HEK293 (cell line): Measurements from ENCODE around the gene ADI1.

Experiments used
- HOXA7 ChIP-seq: sonication (generic); formaldehyde crosslinking; IDR thresholded peaks from 2 replicates; pipeline ENCODE4 v1.8.1; 2022; ENCODE audit warnings: missing genetic modification reagents, borderline replicate concordance
- SETDB1 ChIP-seq: IDR thresholded peaks from one replicate; pipeline ENCODE4 v1.6.1; 2017; ENCODE audit warnings: mild to moderate bottlenecking, low read length, moderate library complexity, mixed read lengths; ENCODE audit not compliant: insufficient read length
- YY1 ChIP-seq: fragments of 450-650 bp; formaldehyde crosslinking; IDR thresholded peaks from 2 replicates; pipeline ENCODE4 v1.5.1; 2018; ENCODE audit warnings: missing biosample characterization, missing genetic modification characterization
- ZNF10 ChIP-seq: fragments of 450-650 bp; formaldehyde crosslinking; IDR thresholded peaks from 2 replicates; pipeline ENCODE4 v1.5.1; 2017; ENCODE audit warnings: missing biosample characterization, missing genetic modification characterization
- ZNF324 ChIP-seq: fragments of 450-650 bp; formaldehyde crosslinking; IDR thresholded peaks from 2 replicates; pipeline ENCODE4 v1.5.1; 2016; ENCODE audit warnings: missing biosample characterization, missing genetic modification characterization
- ZNF366 ChIP-seq: fragments of 450-650 bp; formaldehyde crosslinking; conservative IDR thresholded peaks from 2 replicates; pipeline ENCODE4 v1.5.1; 2016; ENCODE audit warnings: missing biosample characterization, missing genetic modification characterization
- TF ChIP-seq, protein P1 (sequence below): fragments of 450-650 bp; formaldehyde crosslinking; IDR thresholded peaks from 2 replicates; pipeline ENCODE4 v1.5.1; 2017; ENCODE audit warnings: missing biosample characterization, missing genetic modification characterization
- TF ChIP-seq, protein P2 (sequence below): fragments of 450-650 bp; formaldehyde crosslinking; IDR thresholded peaks from 2 replicates; pipeline ENCODE4 v1.5.1; 2016; ENCODE audit warnings: missing biosample characterization, missing genetic modification characterization
- TF ChIP-seq, protein P3 (sequence below): fragments of 450-650 bp; formaldehyde crosslinking; conservative IDR thresholded peaks from 2 replicates; pipeline ENCODE4 v1.5.1; 2016; ENCODE audit warnings: low read depth, missing biosample characterization, missing genetic modification characterization
- TF ChIP-seq, protein P4 (sequence below): fragments of 450-650 bp; formaldehyde crosslinking; IDR thresholded peaks from 2 replicates; pipeline ENCODE4 v1.5.1; 2016; ENCODE audit warnings: missing biosample characterization, missing genetic modification characterization

DNA sequence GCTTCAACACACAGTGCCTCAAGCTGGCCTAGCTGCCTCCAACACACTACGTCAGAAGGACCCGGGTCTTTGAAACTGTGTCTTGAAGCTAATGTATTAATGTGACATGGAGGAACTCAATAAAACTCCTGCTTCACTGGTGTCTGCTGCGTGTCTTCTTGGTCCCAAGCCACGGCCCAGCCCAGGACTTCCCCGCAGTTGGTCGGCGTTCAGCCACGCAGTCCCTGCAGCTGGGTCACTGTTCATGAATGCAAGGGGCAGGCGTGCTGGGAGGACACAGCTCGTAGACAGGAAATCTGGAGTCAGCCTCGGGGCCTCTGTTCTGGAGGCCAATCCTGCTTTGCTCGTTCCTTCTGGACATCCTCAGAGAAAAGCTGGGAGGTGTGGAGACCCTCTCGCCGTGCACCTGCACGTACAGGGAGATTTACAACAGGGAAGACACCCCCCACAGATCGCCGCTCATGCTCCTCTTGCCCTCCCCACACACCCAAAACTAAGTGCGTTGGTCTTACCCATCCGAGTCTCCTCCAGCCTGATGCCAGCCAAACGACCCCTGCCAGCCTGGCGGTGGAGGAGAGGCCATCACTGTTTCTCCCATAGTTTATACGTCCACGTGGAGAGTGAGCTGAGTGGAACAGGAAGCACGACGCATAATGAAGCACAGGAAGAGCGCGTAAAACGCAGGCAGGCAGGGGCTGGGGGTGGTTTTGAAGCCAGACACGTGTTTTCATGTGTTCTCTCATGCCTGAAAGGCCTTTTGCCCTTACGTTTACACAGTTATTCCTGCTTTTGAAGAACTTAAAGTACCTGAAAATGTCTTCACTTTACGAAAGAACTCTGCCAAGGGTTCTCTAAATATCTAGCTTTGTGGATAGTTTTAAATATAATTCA lies 39.7 kb downstream of the ADI1 start:
- TF ChIP-seq ZNF324 (tag by site-specific recombination), result no peak
- no peak for TF ChIP-seq SETDB1
- no peak for TF ChIP-seq ZNF10 (tag by site-specific recombination)
- no peak for TF ChIP-seq YY1
- TF ChIP-seq, protein P1, sequence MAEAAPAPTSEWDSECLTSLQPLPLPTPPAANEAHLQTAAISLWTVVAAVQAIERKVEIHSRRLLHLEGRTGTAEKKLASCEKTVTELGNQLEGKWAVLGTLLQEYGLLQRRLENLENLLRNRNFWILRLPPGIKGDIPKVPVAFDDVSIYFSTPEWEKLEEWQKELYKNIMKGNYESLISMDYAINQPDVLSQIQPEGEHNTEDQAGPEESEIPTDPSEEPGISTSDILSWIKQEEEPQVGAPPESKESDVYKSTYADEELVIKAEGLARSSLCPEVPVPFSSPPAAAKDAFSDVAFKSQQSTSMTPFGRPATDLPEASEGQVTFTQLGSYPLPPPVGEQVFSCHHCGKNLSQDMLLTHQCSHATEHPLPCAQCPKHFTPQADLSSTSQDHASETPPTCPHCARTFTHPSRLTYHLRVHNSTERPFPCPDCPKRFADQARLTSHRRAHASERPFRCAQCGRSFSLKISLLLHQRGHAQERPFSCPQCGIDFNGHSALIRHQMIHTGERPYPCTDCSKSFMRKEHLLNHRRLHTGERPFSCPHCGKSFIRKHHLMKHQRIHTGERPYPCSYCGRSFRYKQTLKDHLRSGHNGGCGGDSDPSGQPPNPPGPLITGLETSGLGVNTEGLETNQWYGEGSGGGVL (tag by site-specific recombination), result no peak
- TF ChIP-seq, protein P2, sequence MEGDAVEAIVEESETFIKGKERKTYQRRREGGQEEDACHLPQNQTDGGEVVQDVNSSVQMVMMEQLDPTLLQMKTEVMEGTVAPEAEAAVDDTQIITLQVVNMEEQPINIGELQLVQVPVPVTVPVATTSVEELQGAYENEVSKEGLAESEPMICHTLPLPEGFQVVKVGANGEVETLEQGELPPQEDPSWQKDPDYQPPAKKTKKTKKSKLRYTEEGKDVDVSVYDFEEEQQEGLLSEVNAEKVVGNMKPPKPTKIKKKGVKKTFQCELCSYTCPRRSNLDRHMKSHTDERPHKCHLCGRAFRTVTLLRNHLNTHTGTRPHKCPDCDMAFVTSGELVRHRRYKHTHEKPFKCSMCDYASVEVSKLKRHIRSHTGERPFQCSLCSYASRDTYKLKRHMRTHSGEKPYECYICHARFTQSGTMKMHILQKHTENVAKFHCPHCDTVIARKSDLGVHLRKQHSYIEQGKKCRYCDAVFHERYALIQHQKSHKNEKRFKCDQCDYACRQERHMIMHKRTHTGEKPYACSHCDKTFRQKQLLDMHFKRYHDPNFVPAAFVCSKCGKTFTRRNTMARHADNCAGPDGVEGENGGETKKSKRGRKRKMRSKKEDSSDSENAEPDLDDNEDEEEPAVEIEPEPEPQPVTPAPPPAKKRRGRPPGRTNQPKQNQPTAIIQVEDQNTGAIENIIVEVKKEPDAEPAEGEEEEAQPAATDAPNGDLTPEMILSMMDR, result no peak
- TF ChIP-seq ZNF366 (tag by site-specific recombination), result no peak
- TF ChIP-seq HOXA7, result no peak
- TF ChIP-seq, protein P3, sequence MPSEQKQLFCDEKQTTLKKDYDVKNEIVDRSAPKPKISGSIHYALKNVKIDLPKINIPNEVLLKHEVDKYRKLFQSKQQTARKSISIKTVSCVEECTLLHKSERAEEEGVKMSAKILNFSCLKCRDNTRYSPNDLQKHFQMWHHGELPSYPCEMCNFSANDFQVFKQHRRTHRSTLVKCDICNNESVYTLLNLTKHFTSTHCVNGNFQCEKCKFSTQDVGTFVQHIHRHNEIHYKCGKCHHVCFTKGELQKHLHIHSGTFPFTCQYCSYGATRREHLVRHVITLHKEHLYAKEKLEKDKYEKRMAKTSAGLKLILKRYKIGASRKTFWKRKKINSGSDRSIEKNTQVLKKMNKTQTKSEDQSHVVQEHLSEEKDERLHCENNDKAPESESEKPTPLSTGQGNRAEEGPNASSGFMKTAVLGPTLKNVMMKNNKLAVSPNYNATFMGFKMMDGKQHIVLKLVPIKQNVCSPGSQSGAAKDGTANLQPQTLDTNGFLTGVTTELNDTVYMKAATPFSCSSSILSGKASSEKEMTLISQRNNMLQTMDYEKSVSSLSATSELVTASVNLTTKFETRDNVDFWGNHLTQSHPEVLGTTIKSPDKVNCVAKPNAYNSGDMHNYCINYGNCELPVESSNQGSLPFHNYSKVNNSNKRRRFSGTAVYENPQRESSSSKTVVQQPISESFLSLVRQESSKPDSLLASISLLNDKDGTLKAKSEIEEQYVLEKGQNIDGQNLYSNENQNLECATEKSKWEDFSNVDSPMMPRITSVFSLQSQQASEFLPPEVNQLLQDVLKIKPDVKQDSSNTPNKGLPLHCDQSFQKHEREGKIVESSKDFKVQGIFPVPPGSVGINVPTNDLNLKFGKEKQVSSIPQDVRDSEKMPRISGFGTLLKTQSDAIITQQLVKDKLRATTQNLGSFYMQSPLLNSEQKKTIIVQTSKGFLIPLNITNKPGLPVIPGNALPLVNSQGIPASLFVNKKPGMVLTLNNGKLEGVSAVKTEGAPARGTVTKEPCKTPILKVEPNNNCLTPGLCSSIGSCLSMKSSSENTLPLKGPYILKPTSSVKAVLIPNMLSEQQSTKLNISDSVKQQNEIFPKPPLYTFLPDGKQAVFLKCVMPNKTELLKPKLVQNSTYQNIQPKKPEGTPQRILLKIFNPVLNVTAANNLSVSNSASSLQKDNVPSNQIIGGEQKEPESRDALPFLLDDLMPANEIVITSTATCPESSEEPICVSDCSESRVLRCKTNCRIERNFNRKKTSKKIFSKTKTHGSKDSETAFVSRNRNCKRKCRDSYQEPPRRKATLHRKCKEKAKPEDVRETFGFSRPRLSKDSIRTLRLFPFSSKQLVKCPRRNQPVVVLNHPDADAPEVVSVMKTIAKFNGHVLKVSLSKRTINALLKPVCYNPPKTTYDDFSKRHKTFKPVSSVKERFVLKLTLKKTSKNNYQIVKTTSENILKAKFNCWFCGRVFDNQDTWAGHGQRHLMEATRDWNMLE (tag by site-specific recombination), result no peak
- TF ChIP-seq, protein P4, sequence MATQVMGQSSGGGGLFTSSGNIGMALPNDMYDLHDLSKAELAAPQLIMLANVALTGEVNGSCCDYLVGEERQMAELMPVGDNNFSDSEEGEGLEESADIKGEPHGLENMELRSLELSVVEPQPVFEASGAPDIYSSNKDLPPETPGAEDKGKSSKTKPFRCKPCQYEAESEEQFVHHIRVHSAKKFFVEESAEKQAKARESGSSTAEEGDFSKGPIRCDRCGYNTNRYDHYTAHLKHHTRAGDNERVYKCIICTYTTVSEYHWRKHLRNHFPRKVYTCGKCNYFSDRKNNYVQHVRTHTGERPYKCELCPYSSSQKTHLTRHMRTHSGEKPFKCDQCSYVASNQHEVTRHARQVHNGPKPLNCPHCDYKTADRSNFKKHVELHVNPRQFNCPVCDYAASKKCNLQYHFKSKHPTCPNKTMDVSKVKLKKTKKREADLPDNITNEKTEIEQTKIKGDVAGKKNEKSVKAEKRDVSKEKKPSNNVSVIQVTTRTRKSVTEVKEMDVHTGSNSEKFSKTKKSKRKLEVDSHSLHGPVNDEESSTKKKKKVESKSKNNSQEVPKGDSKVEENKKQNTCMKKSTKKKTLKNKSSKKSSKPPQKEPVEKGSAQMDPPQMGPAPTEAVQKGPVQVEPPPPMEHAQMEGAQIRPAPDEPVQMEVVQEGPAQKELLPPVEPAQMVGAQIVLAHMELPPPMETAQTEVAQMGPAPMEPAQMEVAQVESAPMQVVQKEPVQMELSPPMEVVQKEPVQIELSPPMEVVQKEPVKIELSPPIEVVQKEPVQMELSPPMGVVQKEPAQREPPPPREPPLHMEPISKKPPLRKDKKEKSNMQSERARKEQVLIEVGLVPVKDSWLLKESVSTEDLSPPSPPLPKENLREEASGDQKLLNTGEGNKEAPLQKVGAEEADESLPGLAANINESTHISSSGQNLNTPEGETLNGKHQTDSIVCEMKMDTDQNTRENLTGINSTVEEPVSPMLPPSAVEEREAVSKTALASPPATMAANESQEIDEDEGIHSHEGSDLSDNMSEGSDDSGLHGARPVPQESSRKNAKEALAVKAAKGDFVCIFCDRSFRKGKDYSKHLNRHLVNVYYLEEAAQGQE, result no peak
